GM12872 (cell line): ENCODE data around the gene SBNO2.
A peak's percentile ranks its signal among the peaks of the same experiment; 100 is the strongest.

Experiments used
- CTCF ChIP-seq: IDR thresholded peaks from 3 replicates; pipeline ENCODE4 v1.5.1; 2011; ENCODE audit warnings: low read depth, mild to moderate bottlenecking, low read length, moderate library complexity; ENCODE audit not compliant: insufficient read depth

Gene SBNO2

GRCh38 chr19:1067341-1067957, 106.6 kb downstream of the SBNO2 start:
- no peak for TF ChIP-seq CTCF

GRCh38 chr19:1066748-1067340, 107.2 kb downstream of the SBNO2 start, which contains the start of gene ARHGAP45:
TSS of gene ARHGAP45 (plus strand) at chr19:1067167. CDS start at chr19:1067406, 239 bp downstream.
- no peak for TF ChIP-seq CTCF

GRCh38 chr19:1066251-1066747, 107.8 kb downstream of the SBNO2 start:
- TF ChIP-seq CTCF = no peak

GRCh38 chr19:1065606-1066109, 108.4 kb downstream of the SBNO2 start:
- TF ChIP-seq CTCF = no peak

GRCh38 chr19:1064661-1065605, 109.1 kb downstream of the SBNO2 start:
- TF ChIP-seq CTCF = peak; percentile 89

- no peak for TF ChIP-seq CTCF
Measured at GRCh38 chr19:1063909-1064660, 110.0 kb downstream of the SBNO2 start.
